Fibroblast of mammary gland (primary cell): ENCODE data around the gene CEP72.
"Not testable (repeated sequence)": the region's sequence is repeated elsewhere in the genome, so short reads cannot be mapped to it uniquely, and the experiment has no call there.

Experiments used
- DNase-seq: peaks from one replicate; pipeline ENCODE4 v3.0.0-alpha.2; 2010; ENCODE audit warnings: low read depth
- H3K4me3 ChIP-seq: 2 replicates; pipeline ENCODE4 v1.5.1; 2011; ENCODE audit warnings: low read depth, mild to moderate bottlenecking, low read length, moderate library complexity; ENCODE audit not compliant: control insufficient read depth
- CTCF ChIP-seq: conservative IDR thresholded peaks from 2 replicates; pipeline ENCODE4 v1.5.1; 2011; ENCODE audit warnings: low read depth, low read length, inconsistent platforms; ENCODE audit not compliant: control insufficient read depth, insufficient read depth

The CEP72 gene

DNA sequence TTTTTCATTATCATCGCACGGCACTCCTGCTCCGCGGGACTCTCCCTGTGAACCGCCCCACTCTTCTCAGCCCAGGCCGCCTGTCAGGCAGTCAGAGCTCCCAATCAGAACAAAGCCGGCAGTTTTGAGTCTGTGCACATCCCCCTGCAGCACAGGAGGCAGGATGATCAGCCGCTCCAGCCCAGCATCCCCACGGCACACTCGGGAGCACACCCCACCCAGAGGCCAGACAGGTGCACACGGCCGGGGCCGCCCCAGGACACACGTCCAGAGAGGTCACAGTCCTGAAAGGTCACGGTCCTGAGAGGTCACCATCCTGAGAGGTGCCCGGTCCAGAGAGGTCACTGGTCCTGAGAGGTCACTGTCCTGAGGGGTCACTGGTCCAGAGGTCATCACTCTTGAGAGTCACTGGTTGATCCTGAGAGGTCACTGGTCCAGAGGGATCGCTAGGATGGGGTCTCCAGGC, 72.6 kb downstream of the CEP72 start:
- H3K4me3 ChIP-seq: no peak overlapping the region
- DNase-seq: no peak
- TF ChIP-seq CTCF: no peak

- no peak for DNase-seq
- H3K4me3 ChIP-seq: no peak overlapping the region
- no peak for TF ChIP-seq CTCF
These were observed 73.4 kb downstream of the CEP72 start for GRCh38 chr5:685262-686171.

DNA sequence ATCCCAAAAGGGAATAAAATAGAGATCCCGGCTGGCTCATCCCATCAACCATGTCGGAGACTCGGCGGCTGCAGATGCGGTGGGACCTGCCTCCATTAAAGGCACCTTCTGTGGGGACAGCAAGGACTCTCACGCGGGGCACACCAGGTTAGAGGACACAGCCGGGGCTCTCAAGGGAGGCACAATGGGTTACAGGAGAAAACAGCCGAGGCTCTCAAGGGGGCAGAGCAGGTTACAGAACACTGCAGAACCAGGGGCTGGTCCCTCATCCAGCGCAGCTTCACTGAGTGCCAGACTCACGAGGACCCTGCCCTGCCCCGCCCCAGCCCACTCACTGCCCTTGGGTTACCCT, 74.0 kb downstream of the CEP72 start:
- not testable (repeated sequence) for H3K4me3 ChIP-seq, DNase-seq

DNA sequence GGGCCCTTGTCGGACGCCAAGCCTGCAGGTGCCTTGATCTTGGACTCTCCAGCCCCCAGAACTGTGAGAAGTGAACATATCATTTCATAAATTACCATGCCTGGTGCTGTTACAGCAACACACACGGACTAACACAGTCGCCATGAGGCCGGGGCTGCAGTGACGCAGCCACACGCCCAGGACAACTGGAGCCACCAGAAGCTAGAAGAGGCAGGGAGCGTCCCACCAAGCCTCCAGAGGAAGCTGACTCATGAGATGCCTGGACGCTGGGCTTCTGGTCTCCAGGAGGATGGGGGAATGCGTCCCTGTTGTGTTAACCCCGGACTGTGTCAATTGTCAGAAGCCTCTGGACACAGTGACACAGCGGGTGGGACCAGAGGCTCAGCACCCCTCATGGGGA, 74.8 kb downstream of the CEP72 start:
- not testable (repeated sequence) for DNase-seq, H3K4me3 ChIP-seq

DNA sequence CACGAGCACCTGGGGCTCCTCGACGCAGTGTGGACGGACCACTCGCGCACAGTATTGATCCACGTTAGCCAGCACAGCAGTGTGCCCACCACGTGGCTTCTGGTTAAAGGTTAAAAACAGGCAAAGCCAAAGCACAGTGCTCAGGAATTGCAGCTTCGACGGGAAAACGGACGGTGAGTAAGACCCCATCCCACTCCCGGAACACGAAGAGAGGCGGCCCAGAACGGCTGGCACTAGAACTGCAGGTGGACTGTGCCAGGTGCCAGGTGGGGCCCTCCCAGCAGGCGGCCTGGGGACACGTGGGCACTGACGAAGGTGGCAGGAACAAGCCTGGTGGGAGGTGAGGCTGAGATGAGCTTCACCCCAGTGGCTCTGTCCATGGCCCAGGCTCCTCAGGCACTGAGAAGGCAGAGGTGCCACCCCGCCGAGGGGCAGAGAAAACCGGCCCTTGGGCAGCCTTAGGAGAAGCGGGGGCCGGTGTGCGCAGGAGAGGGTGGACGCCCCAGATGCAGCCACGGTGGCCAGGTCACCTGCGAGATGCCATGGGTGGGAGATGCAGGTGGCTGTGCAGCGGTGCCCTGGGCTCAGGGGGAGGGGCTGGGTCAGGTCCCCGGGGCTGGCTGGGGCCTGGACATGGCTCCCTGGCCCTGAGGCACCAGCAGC, 76.3 kb downstream of the CEP72 start:
- not testable (repeated sequence) for DNase-seq, H3K4me3 ChIP-seq

DNA sequence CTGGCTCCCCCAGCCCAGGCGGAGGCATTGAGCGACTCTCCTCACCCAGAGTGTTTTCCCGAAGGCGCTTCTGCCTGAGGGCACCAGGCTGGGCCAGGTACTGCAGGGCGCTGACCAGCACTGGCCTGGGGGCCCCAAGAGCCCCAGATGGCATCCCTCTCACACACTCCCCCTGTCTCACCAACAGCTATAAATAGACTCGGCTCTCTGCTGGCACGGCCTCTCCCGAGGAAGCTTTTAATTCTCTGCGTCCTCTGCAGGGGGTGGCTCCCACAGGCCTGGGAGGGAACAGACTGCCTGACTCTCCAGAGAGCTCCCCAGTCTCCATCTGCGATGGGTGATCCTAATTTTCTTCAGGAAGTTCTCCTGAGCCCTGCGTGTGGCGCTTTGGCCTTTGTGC, 78.2 kb downstream of the CEP72 start:
- not testable (repeated sequence) for H3K4me3 ChIP-seq, DNase-seq

GRCh38 chr5:691049-691448, 78.9 kb downstream of the CEP72 start:
- H3K4me3 ChIP-seq, DNase-seq: not testable (repeated sequence)

DNA sequence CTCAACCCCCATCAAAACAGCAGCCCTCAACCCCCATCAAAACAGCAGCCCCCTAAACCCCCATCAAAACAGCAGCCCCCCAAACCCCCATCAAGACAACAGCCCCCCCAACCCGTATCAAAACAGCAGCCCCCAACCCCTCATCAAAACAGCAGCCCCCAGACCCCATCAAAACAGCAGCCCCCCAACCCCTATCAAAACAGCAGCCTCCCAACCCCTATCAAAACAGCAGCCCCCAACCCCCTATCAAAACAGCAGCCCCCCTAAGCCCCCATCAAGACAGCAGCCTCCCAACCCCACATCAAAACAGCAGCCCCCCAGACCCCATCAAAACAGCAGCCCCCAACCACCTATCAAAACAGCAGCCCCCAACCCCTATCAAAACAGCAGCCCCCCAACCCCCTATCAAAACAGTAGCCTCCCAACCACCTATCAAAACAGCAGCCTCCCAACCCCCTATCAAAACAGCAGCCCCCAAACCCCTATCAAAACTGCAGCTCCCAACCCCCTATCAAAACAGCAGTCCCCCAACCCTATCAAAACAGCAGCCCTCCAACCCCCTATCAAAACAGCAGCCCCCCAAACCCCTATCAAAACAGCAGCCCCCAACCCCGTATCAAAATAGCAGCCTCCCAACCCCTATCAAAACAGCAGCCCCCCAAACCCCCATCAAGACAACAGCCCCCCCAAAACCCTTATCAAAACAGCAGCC, 79.8 kb downstream of the CEP72 start:
- DNase-seq: no peak
- no peak for TF ChIP-seq CTCF
- no peak overlapping the region for H3K4me3 ChIP-seq

GRCh38 chr5:692529-693041, 80.4 kb downstream of the CEP72 start:
- H3K4me3 ChIP-seq, DNase-seq: not testable (repeated sequence)

GRCh38 chr5:693271-694041, 81.3 kb downstream of the CEP72 start, which contains the start of gene TPPP:
Gene TPPP (minus strand): TSS chr5:693352. CDS start chr5:678060, 15,292 bp downstream.
- H3K4me3 ChIP-seq: not testable (repeated sequence)
- peak; percentile 27 for DNase-seq

DNA sequence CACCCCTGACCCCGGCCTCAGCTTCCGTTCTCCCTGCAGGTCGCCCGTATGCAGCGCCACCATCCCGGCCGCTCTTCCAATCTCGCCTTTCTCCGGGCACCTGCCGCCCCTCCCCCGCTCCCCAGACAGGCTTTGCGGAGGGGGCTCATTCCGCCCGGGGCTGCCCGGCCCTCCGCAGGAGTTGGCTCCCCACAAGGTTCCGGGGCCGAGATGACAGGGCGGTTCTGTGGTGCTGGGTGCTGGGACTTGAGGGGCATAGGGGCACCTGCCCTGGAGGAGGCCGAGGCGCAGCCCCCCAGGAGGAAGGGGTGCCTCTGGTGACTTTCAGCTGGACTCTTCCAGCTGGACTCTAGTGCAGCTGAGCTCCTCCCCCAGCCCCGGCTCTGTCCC, 81.9 kb downstream of the CEP72 start:
- not testable (repeated sequence) for H3K4me3 ChIP-seq, DNase-seq

DNA sequence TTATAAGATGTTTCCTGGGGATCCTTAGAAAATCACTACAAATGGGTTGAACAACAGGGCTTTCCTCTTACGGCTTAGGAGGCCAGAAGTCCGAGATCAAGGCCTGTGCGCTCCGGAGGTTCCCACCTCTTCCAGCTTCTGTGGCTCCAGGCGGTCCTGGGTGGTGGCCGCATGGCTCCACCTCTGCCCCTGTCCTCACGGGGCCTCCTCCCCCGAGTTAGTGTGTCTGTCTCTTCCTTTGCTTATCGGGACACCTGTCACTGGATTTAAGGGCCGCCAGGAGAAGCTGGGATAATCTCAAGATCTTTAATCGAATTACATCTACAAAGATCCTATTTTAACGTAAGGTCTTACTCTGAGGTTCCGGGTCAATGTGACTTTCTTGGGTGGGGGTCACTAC, 83.3 kb downstream of the CEP72 start:
- not testable (repeated sequence) for H3K4me3 ChIP-seq, DNase-seq

GRCh38 chr5:696191-696590, 84.1 kb downstream of the CEP72 start:
- DNase-seq: not testable (repeated sequence)

More at GRCh38 chr5:696191-696590, 84.1 kb downstream of the CEP72 start:
- not testable (repeated sequence) for H3K4me3 ChIP-seq
